ENCODE measurements around the gene HYCC2.

The HYCC2 gene

DNA sequence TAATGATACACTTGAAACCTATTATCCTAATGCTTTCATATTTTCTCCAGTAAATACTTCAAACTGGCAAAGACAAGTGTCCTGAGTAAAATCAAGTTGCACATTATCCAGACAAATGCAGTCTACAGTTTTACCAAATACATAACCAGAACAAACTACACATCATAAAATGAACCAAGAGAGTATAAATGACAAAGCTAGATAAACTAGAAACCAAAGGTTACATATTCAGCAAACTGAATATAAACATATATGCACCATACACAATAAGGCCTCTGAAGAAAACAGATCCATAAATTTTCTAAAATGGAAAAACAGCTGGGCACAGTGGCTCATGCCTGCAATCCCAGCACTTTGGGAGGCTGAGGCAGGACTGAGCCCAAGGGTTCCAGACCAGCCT, 47.0 kb downstream of the HYCC2 start:
- H3K4me3 ChIP-seq (ENCODE audit: low read length): no peak overlapping the region
- no peak for DNase-seq (ENCODE audit: low read depth)
- TF ChIP-seq, protein P1, sequence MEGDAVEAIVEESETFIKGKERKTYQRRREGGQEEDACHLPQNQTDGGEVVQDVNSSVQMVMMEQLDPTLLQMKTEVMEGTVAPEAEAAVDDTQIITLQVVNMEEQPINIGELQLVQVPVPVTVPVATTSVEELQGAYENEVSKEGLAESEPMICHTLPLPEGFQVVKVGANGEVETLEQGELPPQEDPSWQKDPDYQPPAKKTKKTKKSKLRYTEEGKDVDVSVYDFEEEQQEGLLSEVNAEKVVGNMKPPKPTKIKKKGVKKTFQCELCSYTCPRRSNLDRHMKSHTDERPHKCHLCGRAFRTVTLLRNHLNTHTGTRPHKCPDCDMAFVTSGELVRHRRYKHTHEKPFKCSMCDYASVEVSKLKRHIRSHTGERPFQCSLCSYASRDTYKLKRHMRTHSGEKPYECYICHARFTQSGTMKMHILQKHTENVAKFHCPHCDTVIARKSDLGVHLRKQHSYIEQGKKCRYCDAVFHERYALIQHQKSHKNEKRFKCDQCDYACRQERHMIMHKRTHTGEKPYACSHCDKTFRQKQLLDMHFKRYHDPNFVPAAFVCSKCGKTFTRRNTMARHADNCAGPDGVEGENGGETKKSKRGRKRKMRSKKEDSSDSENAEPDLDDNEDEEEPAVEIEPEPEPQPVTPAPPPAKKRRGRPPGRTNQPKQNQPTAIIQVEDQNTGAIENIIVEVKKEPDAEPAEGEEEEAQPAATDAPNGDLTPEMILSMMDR (conservative IDR thresholded peaks at IDR 0.05; ENCODE audit: low read depth, low read length): no peak

- no peak overlapping the region for H3K4me3 ChIP-seq (ENCODE audit: low read length)
- no peak for DNase-seq (ENCODE audit: low read depth)
- TF ChIP-seq, protein P1 (conservative IDR thresholded peaks at IDR 0.05; ENCODE audit: low read depth, low read length): no peak
These were observed 49.6 kb downstream of the HYCC2 start for GRCh38 chr2:201021914-201022313.
